Measurements from ENCODE around the gene NUDT14.
A peak's percentile ranks its signal among the peaks of the same experiment; 100 is the strongest.

Gene NUDT14

GRCh38 chr14:105200641-105201040 lies 19.5 kb upstream of the NUDT14 start:
- no peak for TF ChIP-seq TAF1 (IDR thresholded peaks at IDR 0.05; ENCODE audit: borderline replicate concordance, insufficient read depth, low read length)
- no peak for TF ChIP-seq FOXP2 (optimal IDR thresholded peaks at IDR 0.05; ENCODE audit: borderline replicate concordance, extremely low read depth, extremely low read length, insufficient read depth)
- no peak for TF ChIP-seq REST (IDR thresholded peaks at IDR 0.05; ENCODE audit: insufficient read depth in 1 of 2, low read depth in 2 of 2, low read length in 2 of 2)
- TF ChIP-seq SIN3A (IDR thresholded peaks at IDR 0.05; ENCODE audit: borderline replicate concordance, insufficient read depth, low read length) = no peak
- no peak for TF ChIP-seq POLR2AphosphoS5 (IDR thresholded peaks at IDR 0.05; ENCODE audit: low read depth, low read length)

GRCh38 chr14:105200074-105200473 lies 19.0 kb upstream of the NUDT14 start:
- TF ChIP-seq POLR2AphosphoS5 (IDR thresholded peaks at IDR 0.05; ENCODE audit: low read depth, low read length) (no peak), SIN3A (IDR thresholded peaks at IDR 0.05; ENCODE audit: borderline replicate concordance, insufficient read depth, low read length) (no peak), FOXP2 (optimal IDR thresholded peaks at IDR 0.05; ENCODE audit: borderline replicate concordance, extremely low read depth, extremely low read length, insufficient read depth) (no peak)

GRCh38 chr14:105199093-105199492 lies 18.0 kb upstream of the NUDT14 start:
- no peak for TF ChIP-seq SIN3A (IDR thresholded peaks at IDR 0.05; ENCODE audit: borderline replicate concordance, insufficient read depth, low read length)
- TF ChIP-seq POLR2AphosphoS5 (IDR thresholded peaks at IDR 0.05; ENCODE audit: low read depth, low read length) = no peak
- no peak for TF ChIP-seq TAF1 (IDR thresholded peaks at IDR 0.05; ENCODE audit: borderline replicate concordance, insufficient read depth, low read length)
- no peak for TF ChIP-seq FOXP2 (optimal IDR thresholded peaks at IDR 0.05; ENCODE audit: borderline replicate concordance, extremely low read depth, extremely low read length, insufficient read depth)
- TF ChIP-seq REST (IDR thresholded peaks at IDR 0.05; ENCODE audit: insufficient read depth in 1 of 2, low read depth in 2 of 2, low read length in 2 of 2) = no peak

- TF ChIP-seq POLR2AphosphoS5 (IDR thresholded peaks at IDR 0.05; ENCODE audit: low read depth, low read length) = no peak
- no peak for TF ChIP-seq FOXP2 (optimal IDR thresholded peaks at IDR 0.05; ENCODE audit: borderline replicate concordance, extremely low read depth, extremely low read length, insufficient read depth)
- no peak for TF ChIP-seq TAF1 (IDR thresholded peaks at IDR 0.05; ENCODE audit: borderline replicate concordance, insufficient read depth, low read length)
These were observed 17.5 kb upstream of the NUDT14 start for GRCh38 chr14:105198588-105198987.

GRCh38 chr14:105197211-105197641 lies 16.1 kb upstream of the NUDT14 start:
- TF ChIP-seq FOXP2 (optimal IDR thresholded peaks at IDR 0.05; ENCODE audit: borderline replicate concordance, extremely low read depth, extremely low read length, insufficient read depth) (no peak), SIN3A (IDR thresholded peaks at IDR 0.05; ENCODE audit: borderline replicate concordance, insufficient read depth, low read length) (peak; percentile 78; the same call in 1 of the 2 replicates)

- TF ChIP-seq REST (IDR thresholded peaks at IDR 0.05; ENCODE audit: insufficient read depth in 1 of 2, low read depth in 2 of 2, low read length in 2 of 2) = no peak
- no peak for TF ChIP-seq SIN3A (IDR thresholded peaks at IDR 0.05; ENCODE audit: borderline replicate concordance, insufficient read depth, low read length)
- no peak for TF ChIP-seq TAF1 (IDR thresholded peaks at IDR 0.05; ENCODE audit: borderline replicate concordance, insufficient read depth, low read length)
These were observed 15.3 kb upstream of the NUDT14 start for GRCh38 chr14:105196265-105196960.

Data from PFSK-1 (cell line).